CD4-positive, alpha-beta memory T cell (primary cell): Measurements from ENCODE around the gene SPRED2. TPM values are rescaled to one million over a fixed set of nuclear protein-coding genes. Genes with fewer than 3 reads are reported as not detected.

Source experiments
- CTCF ChIA-PET: fragments of 350-600 bp; sonication (Branson Sonifier 250); formaldehyde crosslinking; loops from one replicate; lab custom pipeline; 2021; ENCODE audit warnings: inconsistent platforms; ENCODE audit not compliant: partially characterized antibody; lab: Charles Lee
- POLR2A ChIA-PET: fragments of 350-600 bp; sonication (Branson Sonifier 250); formaldehyde crosslinking; loops from one replicate; lab custom pipeline; 2021; ENCODE audit not compliant: partially characterized antibody; lab: Charles Lee
- DNase-seq, 5 donors: peaks; one replicate each; pipeline versions ENCODE4 v3.0.0 to v3.0.0-alpha.2; 2020 to 2022; ENCODE audit warnings: mixed read lengths in 1 of 5
- H3K27ac ChIP-seq: one replicate; pipeline ENCODE4 v1.7.0; 2013; ENCODE audit warnings: low read depth, low read length
- H3K27me3 ChIP-seq: 2 replicates; pipeline ENCODE4 v1.7.0; 2013; ENCODE audit warnings: mild to moderate bottlenecking, low read length, moderate library complexity; ENCODE audit not compliant: insufficient read depth
- H3K36me3 ChIP-seq: 2 replicates; pipeline ENCODE4 v1.7.0; 2013; ENCODE audit warnings: mild to moderate bottlenecking, low read length, moderate library complexity; ENCODE audit not compliant: insufficient read depth
- H3K4me1 ChIP-seq: 2 replicates; pipeline ENCODE4 v1.7.0; 2013; ENCODE audit warnings: mild to moderate bottlenecking, low read length, moderate library complexity; ENCODE audit not compliant: insufficient read depth
- H3K4me3 ChIP-seq, 2 donors: one replicate each; pipeline ENCODE4 v1.7.0; 2013; ENCODE audit warnings: low read length in 2 of 2, mild to moderate bottlenecking in 1 of 2
- H3K9me3 ChIP-seq, 2 donors: one replicate each; pipeline ENCODE4 v1.7.0; 2013; ENCODE audit warnings: low read length in 2 of 2, control low read depth in 1 of 2; ENCODE audit not compliant: control insufficient read depth in 1 of 2
- H3K27ac Mint-ChIP-seq, 7 donors: one replicate each; pipeline ENCODE4 v1.8.0; 2020 to 2021; ENCODE audit warnings: mixed read lengths in 7 of 7, mild to moderate bottlenecking in 6 of 7, inconsistent platforms in 3 of 7, moderate library complexity in 3 of 7
- H3K27me3 Mint-ChIP-seq, 2 donors: one replicate each; pipeline ENCODE4 v1.8.0; 2020 to 2021; ENCODE audit warnings: mixed read lengths in 2 of 2
- H3K36me3 Mint-ChIP-seq, 2 donors: one replicate each; pipeline ENCODE4 v1.8.0; 2020 to 2021; ENCODE audit warnings: mixed read lengths in 2 of 2, inconsistent platforms in 1 of 2, mild to moderate bottlenecking in 1 of 2
- H3K4me1 Mint-ChIP-seq, 4 donors: one replicate each; pipeline ENCODE4 v1.8.0; 2020 to 2021; ENCODE audit warnings: mixed read lengths in 4 of 4, mild to moderate bottlenecking in 1 of 4
- H3K4me3 Mint-ChIP-seq, 8 donors: one replicate each; pipeline ENCODE4 v1.8.0; 2020 to 2021; ENCODE audit warnings: mixed read lengths in 8 of 8, mild to moderate bottlenecking in 7 of 8, moderate library complexity in 6 of 8, inconsistent platforms in 3 of 8
- H3K9me3 Mint-ChIP-seq, 8 donors: one replicate each; pipeline ENCODE4 v1.8.0; 2020 to 2021; ENCODE audit warnings: mixed read lengths in 8 of 8, mild to moderate bottlenecking in 5 of 8, inconsistent platforms in 3 of 8, moderate library complexity in 1 of 8
- intact Hi-C: fragments of 100-400 bp; cut with micrococcal nuclease; formaldehyde crosslinking; loops from one replicate; pipeline ENCODE4 v1.15.1; 2023
- polyA plus RNA-seq, 2 donors: library from polyadenylated mRNA; unstranded; fragments of 300-500 nt; fragmentation: Illumina TruSeq; gene quantifications; one replicate each; pipeline ENCODE4 v1.2.3, GENCODE V29; 2021
- total RNA-seq, 2 experiments: library from RNA; stranded (reverse); gene quantifications; one replicate each; pipeline ENCODE4 v1.2.3, GENCODE V29; 2021

The SPRED2 gene
- total and polyA plus RNA-seq, 4 experiments from 2014 or later = 0.27 to 1.3 (median 0.62) TPM

DNA sequence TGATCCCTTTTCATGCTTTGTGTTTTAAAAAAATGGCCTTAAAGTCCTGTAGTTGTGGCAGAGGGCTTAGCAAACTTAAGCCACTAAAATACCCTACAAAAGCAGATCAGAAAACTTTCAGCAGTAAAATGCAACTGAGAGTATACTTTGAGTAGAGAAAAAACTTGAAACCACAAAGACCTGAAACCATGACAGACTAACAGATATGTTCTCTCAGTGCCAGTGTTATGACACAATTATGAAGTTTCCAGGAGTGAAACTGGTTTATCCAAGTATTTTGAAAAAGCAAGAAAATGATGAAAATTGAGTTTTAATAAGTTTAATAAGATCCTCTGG lies 74.5 kb downstream of the SPRED2 start:
- no peaks in the 10 kb centered on the region for H3K9me3 ChIP-seq
- ChIA-PET POLR2A (no interaction called here), CTCF (no interaction called here)
- DNase-seq = no peak
- H3K27me3 Mint-ChIP-seq = no peaks in the 10 kb centered on the region
- H3K4me1 Mint-ChIP-seq = peaks cover 0 to 5% (median 1%) of the 10 kb centered on the region in 4 donors
- H3K36me3 ChIP-seq = no peaks in the 10 kb centered on the region
- H3K4me3 Mint-ChIP-seq = no peak overlapping the region
- H3K27ac Mint-ChIP-seq = no peak overlapping the region
- no peaks in the 10 kb centered on the region for H3K27me3 ChIP-seq
- no peak overlapping the region for H3K27ac ChIP-seq
- no peaks in the 10 kb centered on the region for H3K4me1 ChIP-seq
- H3K4me3 ChIP-seq = no peak overlapping the region
- H3K36me3 Mint-ChIP-seq = no peaks in the 10 kb centered on the region
- H3K9me3 Mint-ChIP-seq = no peaks in the 10 kb centered on the region
- intact Hi-C loops = no loop called here

DNA sequence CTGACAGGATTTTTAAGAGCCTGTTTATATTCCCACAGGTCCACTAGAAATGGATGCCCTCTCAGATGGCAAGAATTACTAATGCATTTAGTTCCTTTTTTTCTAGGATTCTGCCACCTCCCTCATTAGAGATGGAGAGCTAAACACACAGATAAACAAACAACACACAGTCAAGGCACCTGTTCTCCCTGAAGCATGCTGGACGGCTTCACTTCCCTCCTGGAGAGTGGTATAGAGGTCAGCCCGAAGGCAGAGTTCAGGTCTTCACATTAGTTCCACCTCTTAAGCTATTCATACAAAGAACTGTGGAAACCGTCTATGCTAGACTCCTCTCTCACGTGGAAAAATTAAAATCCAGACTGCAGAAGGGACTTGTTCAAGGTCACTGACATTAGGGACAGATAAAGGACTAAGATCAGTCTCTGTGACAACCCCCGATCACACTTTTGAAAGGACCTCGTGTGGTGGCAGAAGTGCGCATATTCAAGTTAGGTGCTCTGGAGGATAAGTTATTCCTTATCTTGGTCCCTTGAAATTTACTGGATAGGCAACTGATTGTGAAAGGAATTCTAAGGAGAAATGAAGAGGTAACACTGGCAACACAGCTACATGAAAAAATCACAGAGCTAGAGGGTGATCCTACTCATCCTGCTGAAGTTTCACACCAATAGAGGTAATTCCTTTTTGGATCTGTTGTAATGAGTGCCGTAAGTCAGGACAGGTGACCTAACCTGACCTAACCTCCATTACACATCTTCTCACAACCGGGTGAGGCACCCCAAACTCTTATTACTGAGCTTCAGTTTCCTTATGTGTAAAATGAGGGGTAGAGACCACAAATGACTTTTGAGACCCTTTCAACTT lies 75.1 kb downstream of the SPRED2 start:
- peaks cover 0 to 5% (median 1%) of the 10 kb centered on the region in 4 donors for H3K4me1 Mint-ChIP-seq
- no peaks in the 10 kb centered on the region for H3K9me3 Mint-ChIP-seq
- no peaks in the 10 kb centered on the region for H3K36me3 Mint-ChIP-seq
- no peaks in the 10 kb centered on the region for H3K4me1 ChIP-seq
- H3K27me3 ChIP-seq = no peaks in the 10 kb centered on the region
- ChIA-PET POLR2A (no interaction called here), CTCF (no interaction called here)
- no peaks in the 10 kb centered on the region for H3K27me3 Mint-ChIP-seq
- H3K4me3 ChIP-seq = no peak overlapping the region
- H3K27ac ChIP-seq = no peak overlapping the region
- H3K27ac Mint-ChIP-seq = no peak overlapping the region
- no peak for DNase-seq
- no peak overlapping the region for H3K4me3 Mint-ChIP-seq
- intact Hi-C loops = no loop called here
- no peaks in the 10 kb centered on the region for H3K36me3 ChIP-seq
- no peaks in the 10 kb centered on the region for H3K9me3 ChIP-seq

DNA sequence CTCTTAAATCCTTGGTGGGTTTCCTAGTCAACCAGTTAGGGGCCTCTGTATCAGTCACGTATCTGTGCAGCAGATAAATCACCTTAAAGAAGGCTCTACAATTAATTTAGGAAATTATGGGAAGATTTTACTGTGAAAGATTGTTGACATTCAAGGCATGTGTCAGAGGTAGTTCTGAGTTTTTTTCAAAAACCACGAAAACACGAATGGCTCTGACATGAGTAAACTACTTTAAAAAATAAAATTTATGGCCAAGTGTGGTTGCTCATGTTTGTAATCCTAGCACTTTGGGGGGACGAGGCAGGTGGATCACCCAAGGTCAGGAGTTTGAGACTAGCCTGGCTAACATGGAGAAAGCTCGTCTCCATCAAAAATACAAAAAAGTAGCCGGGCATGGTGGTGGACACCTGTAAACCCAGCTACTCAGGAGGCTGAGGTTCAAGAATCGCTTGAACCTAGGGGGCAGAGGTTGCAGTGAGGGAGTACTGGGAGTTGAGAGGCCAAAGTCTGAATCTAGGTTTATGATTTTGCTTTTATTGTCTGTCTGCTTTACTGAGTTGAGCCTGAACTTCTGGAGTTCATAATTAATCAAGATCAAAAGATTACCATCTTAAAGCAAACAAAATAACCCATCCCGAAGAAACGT lies 77.1 kb downstream of the SPRED2 start:
- Mint-ChIP-seq H3K9me3 (no peaks in the 10 kb centered on the region), H3K4me1 (no peaks in the 10 kb centered on the region), H3K27ac (no peak overlapping the region), H3K4me3 (no peak overlapping the region), H3K27me3 (no peaks in the 10 kb centered on the region), H3K36me3 (no peaks in the 10 kb centered on the region)
- no peak overlapping the region for H3K27ac ChIP-seq
- intact Hi-C loops = no loop called here
- H3K27me3 ChIP-seq = no peaks in the 10 kb centered on the region
- ChIA-PET POLR2A (no interaction called here), CTCF (no interaction called here)
- DNase-seq = no peak
- H3K9me3 ChIP-seq = no peaks in the 10 kb centered on the region
- H3K4me3 ChIP-seq = no peak overlapping the region
- no peaks in the 10 kb centered on the region for H3K4me1 ChIP-seq
- H3K36me3 ChIP-seq = no peaks in the 10 kb centered on the region

DNA sequence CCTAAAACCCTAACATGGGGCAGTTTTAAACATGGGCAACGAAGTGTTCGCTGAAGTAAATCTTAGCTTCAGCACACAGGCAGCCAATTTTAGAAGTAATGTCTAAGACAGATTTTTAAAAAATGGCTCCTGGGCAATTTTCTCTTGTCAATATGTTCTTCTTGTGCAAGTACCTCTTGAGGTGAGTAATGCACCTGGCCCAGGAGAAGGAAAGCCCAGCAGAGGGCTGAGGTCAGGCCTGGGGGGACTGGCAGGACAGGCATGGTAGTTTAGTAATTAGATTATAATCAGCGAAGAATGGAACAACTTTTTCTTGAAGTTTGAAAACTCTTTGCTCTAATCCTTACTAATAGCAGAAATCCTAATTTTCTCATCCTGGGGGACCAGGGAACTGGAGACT lies 77.6 kb downstream of the SPRED2 start:
- no peak for DNase-seq
- Mint-ChIP-seq H3K4me3 (no peak overlapping the region), H3K4me1 (no peaks in the 10 kb centered on the region), H3K36me3 (no peaks in the 10 kb centered on the region), H3K27ac (no peak overlapping the region), H3K9me3 (no peaks in the 10 kb centered on the region), H3K27me3 (no peaks in the 10 kb centered on the region)
- H3K27ac ChIP-seq = no peak overlapping the region
- H3K27me3 ChIP-seq = no peaks in the 10 kb centered on the region
- POLR2A ChIA-PET = no interaction called here
- H3K4me1 ChIP-seq = no peaks in the 10 kb centered on the region
- no peak overlapping the region for H3K4me3 ChIP-seq
- no peaks in the 10 kb centered on the region for H3K9me3 ChIP-seq
- CTCF ChIA-PET = no interaction called here
- H3K36me3 ChIP-seq = no peaks in the 10 kb centered on the region
- intact Hi-C loops = no loop called here

DNA sequence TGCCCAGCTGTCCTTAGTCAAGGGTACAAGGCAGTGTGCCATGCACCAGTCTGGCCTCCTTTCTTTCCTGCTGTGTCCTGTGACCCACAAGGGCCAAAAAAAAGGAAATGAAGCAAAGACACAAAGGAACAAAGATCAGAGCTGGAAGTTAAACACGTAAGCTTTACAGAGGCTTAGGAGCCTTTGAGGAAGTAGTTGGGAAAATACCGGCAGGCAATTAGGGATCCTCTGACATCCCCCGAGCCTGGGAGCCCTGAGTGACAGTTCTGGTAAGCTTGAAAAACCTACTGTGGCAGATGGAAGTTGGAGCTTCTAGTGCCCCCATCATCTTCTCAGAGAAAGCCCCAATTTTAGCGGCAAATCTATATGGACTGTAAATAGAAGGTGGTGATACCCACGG lies 78.5 kb downstream of the SPRED2 start:
- Histone ChIP-seq H3K27me3 (no peaks in the 10 kb centered on the region), H3K36me3 (no peaks in the 10 kb centered on the region), H3K27ac (no peak overlapping the region), H3K4me3 (no peak overlapping the region), H3K9me3 (no peaks in the 10 kb centered on the region), H3K4me1 (no peaks in the 10 kb centered on the region)
- CTCF ChIA-PET = no interaction called here
- no peaks in the 10 kb centered on the region for H3K36me3 Mint-ChIP-seq
- H3K27me3 Mint-ChIP-seq = no peaks in the 10 kb centered on the region
- no peaks in the 10 kb centered on the region for H3K4me1 Mint-ChIP-seq
- intact Hi-C loops = no loop called here
- POLR2A ChIA-PET = no interaction called here
- no peak overlapping the region for H3K4me3 Mint-ChIP-seq
- no peak overlapping the region for H3K27ac Mint-ChIP-seq
- H3K9me3 Mint-ChIP-seq = no peaks in the 10 kb centered on the region
- no peak for DNase-seq

DNA sequence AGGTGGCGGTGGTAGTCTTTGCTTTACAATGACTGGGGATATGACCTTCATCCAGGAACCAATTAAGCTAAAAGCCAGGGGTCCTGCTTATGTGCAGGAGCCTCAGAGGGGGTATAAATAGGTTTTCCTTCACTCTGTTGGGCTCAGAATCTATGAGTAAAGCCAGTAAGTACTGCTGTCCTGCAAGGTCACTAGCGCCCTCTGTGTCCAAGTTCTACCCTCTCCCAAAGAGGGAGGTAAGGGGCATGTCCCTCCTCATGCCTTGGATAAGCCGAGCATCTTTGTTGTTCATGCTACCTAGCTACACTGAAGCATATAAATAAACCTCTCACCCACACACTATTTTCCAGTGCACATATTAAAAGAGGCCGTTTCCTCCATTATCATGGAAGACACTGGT lies 79.4 kb downstream of the SPRED2 start:
- ChIA-PET CTCF (no interaction called here), POLR2A (no interaction called here)
- Mint-ChIP-seq H3K36me3 (peaks cover 0 to 2% of the 10 kb centered on the region in 2 donors), H3K4me3 (no peak overlapping the region), H3K27ac (no peak overlapping the region), H3K9me3 (no peaks in the 10 kb centered on the region), H3K27me3 (no peaks in the 10 kb centered on the region), H3K4me1 (no peaks in the 10 kb centered on the region)
- Histone ChIP-seq H3K4me3 (no peak overlapping the region), H3K4me1 (no peaks in the 10 kb centered on the region), H3K27me3 (no peaks in the 10 kb centered on the region), H3K36me3 (no peaks in the 10 kb centered on the region), H3K27ac (no peak overlapping the region), H3K9me3 (no peaks in the 10 kb centered on the region)
- intact Hi-C loops = no loop called here
- no peak for DNase-seq

DNA sequence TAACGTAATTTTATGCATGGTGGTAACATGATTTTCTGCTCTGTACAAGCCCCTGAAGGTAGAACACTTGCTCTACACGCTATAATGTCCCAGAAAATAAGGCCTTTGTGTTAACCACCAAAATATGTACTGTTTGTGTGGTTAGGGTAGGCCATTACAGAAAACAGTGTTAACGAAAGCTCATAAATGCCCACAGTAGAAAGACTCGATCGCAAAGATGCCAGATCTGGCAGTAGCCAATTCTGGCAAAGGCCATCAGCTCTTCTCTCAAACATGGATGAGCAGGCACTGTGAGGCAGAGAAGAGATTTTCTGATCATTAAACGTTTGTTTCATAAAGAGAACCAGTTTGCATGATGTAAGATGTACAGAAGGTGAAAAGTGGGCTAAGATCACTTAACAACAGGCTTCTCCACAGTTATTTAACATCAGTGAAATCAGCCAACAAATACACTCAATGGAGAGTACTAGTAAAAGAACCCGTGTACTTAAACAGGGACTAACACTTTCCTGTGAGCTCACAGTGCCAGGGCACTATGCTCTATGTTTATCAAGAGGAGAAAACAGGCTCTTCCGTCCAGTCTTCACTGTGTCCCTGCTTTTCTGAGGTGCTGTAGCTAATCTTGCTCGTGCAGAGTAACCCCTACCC lies 80.3 kb downstream of the SPRED2 start:
- H3K4me1 ChIP-seq = no peaks in the 10 kb centered on the region
- CTCF ChIA-PET = no interaction called here
- POLR2A ChIA-PET = no interaction called here

More for the DNA sequence above, 80.3 kb downstream of the SPRED2 start:
- Histone ChIP-seq H3K9me3 (no peaks in the 10 kb centered on the region), H3K27ac (no peak overlapping the region), H3K36me3 (no peaks in the 10 kb centered on the region), H3K27me3 (no peaks in the 10 kb centered on the region), H3K4me3 (no peak overlapping the region)
- H3K4me1 Mint-ChIP-seq = no peaks in the 10 kb centered on the region
- intact Hi-C loops = no loop called here
- no peak overlapping the region for H3K27ac Mint-ChIP-seq
- peaks cover 0 to 5% of the 10 kb centered on the region in 2 donors for H3K36me3 Mint-ChIP-seq
- DNase-seq = no peak
- peaks cover 0 to 4% (median 0%) of the 10 kb centered on the region in 8 donors for H3K9me3 Mint-ChIP-seq
- H3K4me3 Mint-ChIP-seq = no peak overlapping the region
- H3K27me3 Mint-ChIP-seq = no peaks in the 10 kb centered on the region
